GM21737 (cell line): ENCODE data around the gene EPC2.

ENCODE experiments used
- ATAC-seq: cut with Tn5 transposase; IDR thresholded peaks from one replicate; pipeline ENCODE4 v1.9.1; 2021; ENCODE audit warnings: mild to moderate bottlenecking, moderate library complexity; ENCODE audit not compliant: unreplicated experiment

Gene EPC2, protein sequence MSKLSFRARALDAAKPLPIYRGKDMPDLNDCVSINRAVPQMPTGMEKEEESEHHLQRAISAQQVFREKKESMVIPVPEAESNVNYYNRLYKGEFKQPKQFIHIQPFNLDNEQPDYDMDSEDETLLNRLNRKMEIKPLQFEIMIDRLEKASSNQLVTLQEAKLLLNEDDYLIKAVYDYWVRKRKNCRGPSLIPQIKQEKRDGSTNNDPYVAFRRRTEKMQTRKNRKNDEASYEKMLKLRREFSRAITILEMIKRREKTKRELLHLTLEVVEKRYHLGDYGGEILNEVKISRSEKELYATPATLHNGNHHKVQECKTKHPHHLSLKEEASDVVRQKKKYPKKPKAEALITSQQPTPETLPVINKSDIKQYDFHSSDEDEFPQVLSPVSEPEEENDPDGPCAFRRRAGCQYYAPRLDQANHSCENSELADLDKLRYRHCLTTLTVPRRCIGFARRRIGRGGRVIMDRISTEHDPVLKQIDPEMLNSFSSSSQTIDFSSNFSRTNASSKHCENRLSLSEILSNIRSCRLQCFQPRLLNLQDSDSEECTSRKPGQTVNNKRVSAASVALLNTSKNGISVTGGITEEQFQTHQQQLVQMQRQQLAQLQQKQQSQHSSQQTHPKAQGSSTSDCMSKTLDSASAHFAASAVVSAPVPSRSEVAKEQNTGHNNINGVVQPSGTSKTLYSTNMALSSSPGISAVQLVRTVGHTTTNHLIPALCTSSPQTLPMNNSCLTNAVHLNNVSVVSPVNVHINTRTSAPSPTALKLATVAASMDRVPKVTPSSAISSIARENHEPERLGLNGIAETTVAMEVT

DNA sequence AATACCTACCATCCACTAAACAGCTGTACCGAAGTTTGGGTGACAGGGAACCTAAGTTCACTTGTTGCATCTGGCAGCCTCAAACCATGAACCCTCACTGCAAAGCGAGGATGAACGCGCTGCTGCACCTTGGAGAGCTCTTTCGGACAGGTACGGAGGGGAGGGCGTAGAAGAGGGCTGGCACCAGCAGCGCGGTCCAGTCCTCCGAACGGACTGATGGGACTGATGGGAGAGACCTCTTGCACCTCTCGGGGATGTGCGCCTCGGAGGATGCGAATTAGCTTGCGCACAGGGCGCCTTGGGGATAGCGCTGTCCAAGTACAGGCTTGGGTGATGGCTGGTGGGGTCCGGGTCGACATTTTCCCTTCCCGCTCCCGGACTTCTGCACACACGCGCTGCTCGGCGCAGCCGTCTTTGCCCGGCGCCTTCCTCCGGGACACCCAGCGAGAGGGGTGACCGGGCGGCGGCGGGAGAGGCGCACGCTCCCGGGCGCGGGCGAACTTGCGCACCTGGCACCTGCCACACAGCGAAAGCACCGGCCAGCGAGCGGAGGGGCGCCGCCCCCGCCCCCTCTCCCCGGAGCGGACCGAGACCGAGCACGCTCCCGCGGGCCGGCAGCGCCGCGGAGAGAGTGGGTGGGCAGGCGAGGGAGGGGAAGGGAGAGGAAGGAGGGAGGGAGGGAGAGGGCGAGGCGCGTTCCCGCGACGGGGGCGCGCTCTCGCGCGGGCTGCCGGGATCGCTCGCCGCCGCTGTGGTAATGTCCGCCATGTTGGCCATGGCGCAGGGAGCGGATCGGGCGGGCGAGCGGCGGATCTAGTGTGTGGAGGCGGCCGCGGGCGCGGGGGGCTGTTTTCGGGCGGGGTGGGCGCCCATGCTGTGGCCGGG lies at the start of gene EPC2:
TSS of gene EPC2 (plus strand) at position 754 of the 885 bp plus-strand sequence. CDS start 267 bp downstream, outside the sequence.
- ATAC-seq = peak; percentile 57

DNA sequence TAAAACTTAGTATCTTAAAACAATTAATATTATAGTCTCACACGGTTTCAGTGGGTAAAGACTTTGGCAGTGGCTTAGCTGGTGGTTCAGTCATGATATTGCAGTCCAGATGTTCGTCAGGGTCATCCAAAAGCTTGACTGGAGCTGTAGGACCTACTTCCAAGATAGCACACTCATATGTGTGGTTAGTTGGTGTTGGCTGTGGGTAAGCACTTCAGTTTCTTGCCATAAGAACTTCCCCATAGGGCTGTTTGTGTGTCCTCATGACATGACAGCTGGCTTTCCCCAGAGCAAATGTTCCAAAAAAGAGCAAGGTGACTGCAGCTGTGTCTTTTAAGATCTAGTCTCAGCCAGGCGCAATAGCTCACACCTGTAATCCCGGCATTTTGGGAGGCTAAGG lies 48.5 kb upstream of the EPC2 start:
- ATAC-seq = no peak

DNA sequence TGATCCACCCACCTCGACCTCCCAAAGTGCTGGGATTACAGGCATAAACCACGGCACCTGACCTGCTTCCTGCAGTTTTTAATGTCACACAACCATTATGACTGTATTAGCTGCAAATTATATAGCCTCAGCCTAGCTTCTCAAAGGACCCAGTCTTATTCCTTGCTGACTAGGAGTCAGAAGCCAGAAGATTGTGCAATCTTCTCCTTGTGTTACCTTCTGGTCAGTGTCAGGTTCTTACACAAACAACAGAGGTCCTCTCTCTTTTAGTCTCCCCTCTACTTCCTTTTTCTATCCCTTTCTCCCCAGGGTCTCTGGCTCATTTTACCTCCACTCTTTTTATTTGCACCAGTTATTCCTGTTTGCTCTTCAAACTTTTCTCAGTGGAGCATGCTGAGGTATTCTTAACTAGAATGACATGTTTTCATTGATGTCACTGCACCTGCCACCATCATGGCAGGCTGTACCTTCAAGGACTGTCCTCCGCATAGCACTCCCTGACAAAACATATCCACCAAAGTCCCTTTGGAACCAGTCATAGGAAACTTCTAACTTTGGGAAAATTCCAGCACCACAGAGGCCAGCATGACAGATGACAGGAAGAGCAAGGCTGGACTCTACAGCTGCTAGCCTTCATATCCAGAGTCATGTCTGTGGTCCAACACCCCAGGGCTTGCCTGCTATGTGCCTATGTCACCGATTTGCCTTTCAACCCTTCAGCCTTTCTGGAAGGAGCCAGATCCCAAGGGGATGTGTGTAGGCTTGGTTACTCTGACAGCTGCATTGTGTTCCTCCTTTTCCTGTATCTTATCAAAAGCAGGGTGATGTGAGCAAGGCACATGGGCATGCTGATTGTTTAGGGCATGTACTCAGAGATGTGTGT lies 45.2 kb upstream of the EPC2 start:
- no peak for ATAC-seq

DNA sequence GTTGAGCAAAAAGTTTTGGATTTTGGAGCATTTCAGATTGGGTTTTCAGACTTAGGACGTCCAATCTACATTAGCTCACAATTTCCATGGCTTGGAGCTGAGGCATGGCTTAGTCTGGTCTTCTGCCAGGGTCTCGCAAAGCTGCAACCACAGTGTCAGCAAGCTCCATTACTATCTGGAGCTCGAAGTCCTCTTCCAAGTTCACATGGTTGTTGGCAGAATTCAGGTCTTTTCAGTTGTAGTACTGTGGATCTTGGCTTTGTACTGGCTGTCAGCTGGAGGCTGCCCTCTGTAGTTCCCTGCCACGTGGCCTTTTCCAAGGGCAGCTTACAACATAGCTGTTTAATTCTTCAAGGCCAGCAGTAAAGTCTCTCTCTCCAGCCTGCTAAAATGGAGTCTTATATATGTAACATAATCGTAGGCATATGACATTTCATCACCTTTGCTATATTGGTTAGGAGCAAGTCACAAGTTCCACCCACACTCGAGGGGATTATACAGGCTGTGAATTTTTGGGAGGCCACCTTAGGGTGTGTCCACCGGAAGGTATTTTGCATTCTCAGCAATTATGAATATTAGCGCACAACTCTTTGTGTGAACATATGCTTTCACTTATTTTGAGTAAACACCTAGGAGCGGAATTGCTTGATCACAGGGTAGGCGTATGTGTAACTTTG lies 41.5 kb upstream of the EPC2 start:
- ATAC-seq = no peak

DNA sequence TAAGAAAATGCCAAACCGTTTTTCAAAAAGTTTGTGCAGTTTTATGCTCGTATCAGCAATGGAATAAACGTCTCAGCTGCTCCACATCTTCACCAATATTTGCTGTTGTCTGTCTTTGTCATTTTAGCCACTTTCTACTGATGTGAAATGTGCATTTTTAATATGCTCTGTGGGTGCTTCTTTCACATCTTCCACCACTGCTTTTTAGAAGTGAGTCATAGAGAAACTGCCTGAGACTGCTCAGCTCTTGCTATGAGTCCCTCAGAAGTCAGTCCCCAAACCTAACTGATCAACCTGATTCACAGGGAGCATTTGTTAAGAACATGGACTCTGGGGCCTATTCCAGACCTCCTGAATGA lies 41.0 kb upstream of the EPC2 start:
- peak; percentile 98 for ATAC-seq

DNA sequence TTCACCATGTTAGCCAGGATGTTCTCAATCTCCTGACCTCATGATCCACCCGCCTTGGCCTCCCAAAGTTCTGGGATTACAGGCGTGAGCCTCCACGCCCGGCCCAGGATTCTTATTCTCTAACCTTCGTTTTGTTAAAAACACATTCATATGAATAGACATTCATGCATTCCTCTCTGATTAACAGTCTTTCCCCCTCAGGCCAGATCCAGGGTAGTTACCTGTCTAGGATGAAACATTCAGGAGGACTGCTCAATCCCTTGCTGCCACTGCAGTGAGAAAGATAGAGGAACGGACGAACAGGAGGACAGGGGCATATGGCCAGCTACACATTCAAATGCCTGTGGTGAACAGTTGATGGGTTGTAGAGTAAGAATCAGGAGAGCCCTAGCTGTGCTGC lies 39.6 kb upstream of the EPC2 start:
- ATAC-seq = no peak

DNA sequence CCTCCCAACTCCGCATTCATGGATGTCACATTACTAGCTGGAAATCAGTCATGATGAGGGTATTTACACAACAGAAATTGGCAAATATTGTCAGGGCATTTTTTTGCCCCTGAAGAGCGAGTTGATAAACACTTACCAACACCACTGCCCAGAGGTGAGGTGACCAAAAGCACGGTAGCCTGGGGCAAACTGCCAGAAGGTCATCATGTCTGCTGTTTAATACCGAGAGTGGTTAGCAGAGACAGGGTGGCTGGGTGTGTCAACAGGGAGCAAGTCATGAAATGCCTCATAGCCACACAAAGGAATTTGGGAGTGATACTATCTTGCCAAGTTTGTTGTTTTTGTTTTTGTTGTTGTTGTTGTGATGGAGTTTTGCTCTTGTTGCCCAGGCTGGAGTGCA lies 37.0 kb upstream of the EPC2 start:
- no peak for ATAC-seq

DNA sequence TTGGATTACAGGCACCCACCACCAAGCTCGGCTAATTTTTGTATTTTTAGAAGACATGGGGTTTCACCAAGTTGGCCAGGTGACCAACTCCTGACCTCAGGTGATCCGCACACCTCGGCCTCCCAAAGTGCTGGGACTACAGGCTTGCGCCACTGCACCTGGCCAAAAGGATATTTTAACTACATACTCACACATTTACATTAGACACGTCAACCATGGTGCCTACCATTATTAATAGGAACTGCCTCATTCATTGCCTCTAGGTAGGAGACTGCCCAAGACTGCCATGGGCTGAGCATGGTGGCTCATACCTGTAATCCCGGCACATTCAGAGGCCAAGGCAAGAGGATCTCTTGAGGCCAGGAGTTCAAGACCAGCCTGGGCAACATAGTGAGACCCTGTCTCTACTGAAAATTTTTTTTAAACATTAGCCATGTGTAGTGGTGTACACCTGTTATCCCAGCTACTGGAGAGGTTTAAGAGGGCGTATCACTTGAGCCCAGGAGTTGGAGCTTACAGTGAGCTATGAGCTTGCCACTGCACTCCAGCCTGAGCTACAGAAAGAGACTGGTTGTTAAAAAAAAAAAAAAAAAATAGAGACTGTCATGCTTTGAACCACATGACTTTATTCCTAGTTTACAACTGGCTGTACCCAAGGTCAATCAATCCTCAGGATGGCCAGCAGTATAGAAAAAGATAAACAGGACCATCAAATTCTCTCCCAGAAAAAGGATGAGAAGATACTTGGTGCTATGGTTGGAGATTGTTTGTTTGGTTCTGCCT lies 31.1 kb upstream of the EPC2 start:
- no peak for ATAC-seq

DNA sequence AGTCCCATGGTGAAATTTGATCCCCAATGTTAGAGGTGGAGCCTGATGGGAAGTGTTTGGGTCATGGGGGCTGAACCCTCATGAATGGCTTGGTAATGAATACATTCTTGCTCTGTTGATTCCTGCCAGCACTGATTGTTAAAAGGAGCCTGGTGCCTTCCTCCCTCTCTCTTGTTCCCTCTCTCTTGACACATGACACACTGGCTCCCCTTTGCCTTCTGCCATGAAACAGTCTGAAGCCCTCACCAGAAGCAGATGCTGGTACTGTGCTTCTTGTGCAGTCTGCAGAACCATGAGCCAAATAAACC lies 30.6 kb upstream of the EPC2 start:
- no peak for ATAC-seq

DNA sequence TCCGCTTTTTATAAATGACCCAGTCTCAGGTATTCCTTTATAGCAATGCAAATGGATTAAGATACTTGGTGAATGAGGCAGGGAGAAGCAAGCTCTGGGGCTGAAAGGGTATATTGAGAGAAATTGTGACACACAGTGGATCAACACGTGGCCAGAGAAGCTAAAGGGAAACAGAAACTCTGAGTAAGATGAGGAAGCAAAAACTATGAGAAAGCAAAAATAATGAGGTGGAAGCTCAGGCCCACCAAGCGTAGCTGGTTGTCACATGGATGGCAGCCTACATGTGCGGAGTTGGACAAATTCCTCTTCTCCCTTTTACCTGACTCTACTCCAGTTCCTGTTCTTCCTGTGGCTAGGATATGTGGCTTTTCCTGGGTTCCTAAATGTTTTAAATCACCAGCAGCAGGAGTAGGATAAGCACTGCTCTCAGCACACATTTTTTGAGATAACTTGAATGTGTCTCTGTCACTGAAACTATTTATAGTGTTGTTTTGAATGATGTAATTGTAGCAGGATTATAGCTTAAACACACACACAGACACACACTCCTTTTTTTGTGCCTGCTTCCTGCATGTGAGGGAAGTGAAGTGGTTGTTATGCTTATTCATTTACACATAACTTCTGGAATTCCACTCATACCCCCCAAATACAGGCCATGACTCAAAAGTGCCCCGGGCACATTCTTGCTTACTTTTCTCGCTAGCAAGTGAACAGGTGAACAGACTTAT lies 30.1 kb upstream of the EPC2 start:
- peak; percentile 92 for ATAC-seq

DNA sequence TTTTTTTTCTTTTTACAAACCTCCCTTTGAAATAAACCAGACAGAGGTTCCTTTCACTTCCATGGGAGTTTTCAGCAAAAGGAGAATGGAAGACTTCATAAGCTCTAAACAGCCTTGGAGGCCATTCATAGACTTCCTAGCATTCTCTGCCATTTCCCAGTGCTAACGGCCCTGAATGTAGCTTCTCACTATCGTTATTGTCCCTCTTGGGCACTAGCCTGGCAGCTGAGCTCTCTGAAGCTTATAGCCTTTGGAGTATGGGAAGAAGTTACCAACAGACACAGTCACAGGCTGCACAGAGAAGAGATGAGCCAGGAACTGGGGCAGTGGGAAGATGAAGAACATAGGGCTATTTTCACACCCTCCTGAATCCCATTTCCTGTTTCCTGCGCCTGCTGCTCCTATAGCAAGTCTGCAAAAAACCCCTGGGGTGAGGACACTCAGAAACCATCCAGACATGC lies 29.1 kb upstream of the EPC2 start:
- ATAC-seq = no peak

DNA sequence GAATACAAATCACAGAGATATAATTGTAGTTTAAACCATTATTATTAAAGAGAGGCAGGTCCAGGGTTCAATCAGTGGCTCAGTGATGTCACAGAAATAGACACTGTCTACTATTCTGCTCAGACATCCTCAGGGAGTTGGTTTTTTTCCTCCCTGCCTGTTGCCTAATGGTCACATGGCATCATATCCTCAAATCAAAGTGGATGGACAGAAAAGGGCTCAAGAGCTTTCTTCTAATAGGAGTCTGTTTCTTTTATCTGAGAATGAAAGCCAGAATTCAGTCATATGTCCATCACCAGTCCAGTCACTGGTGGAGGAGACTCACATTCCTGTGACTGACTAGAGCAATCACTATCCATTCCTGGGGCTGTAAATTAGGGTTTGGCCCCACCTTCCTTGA lies 27.9 kb upstream of the EPC2 start:
- ATAC-seq = no peak

DNA sequence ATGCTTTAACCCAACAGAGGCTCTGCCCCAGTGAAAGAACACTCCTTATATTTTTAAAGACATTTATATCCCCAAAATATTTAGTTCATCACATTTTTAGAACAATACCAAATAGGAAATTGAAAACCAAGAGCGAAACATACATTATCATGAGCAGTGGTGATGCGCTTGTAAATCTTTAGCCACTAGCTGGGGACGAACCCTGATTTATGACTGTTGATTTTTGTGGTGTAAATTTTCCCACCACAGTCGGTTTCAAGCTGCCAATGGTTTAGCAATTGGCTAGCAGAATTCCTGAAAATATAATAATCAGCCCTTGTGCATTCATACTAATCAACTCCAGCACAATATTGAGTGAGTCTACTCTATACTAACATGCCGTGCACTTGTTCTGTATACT lies 27.3 kb upstream of the EPC2 start:
- ATAC-seq = no peak

DNA sequence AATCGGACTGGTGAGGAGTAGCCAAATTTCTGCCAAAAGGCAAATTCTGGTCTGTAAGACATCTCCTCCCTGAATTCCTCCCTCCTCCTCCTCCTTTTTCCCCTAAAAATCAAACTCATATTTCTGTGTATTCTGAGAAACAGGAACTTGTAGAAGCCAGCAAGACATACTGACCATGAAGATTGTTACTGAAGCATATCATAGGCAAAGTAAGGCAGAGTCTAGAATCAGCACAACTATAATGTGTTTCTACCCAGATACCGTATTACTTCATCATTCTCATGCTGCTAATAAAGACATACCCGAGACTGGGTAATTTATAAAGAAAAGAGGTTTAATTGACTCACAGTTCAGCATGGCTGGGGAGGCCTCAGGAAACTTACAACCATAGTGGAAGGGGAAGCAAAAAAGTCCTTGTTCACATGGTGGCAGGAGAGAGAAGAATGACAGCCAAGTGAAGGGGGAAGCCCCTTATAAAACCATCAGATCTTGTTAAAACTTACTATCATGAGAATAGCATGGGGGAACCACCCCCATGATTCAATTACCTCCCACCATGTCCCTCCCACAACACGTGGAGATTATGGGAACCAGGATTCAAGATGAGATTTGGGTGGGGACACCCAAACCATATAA lies 24.9 kb upstream of the EPC2 start:
- ATAC-seq = no peak

DNA sequence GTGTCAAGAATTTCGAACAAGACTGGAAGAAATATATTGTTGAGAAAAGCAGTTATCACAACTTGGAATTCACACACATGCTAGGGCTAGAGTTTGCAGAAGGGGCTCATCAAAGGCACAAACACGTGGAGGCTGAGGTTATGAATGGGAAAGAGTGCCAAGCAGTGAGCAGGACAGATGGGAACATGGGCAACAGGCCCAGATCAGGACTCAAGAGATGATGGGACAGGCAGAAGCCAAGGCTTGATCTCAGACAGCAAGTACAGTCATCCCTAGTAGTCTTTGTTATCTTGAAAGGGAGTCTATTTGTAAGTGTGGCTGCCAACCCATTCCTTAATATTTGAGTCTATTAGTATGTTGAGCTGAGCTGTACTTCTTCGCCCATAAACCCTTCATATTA lies 22.2 kb upstream of the EPC2 start:
- ATAC-seq = no peak

DNA sequence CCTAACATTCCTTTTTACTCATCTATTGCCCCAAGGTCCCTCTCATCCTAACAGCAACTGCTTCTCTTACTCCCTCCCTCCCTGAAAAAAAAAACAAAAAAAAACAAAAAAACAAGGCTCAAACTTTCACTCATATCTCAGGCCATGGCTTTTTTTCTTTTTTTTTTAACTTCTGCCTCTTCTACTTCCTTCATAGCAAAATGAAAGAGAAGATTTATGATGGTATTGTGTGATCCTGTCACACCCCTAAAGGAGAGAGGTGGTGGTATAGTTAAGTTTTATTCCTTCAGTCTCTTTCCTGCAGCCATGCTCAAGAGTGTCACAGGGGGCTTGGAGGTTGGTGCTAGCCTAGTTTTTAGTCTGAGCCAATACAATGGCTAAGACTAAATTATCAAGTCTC lies 21.5 kb upstream of the EPC2 start:
- no peak for ATAC-seq

DNA sequence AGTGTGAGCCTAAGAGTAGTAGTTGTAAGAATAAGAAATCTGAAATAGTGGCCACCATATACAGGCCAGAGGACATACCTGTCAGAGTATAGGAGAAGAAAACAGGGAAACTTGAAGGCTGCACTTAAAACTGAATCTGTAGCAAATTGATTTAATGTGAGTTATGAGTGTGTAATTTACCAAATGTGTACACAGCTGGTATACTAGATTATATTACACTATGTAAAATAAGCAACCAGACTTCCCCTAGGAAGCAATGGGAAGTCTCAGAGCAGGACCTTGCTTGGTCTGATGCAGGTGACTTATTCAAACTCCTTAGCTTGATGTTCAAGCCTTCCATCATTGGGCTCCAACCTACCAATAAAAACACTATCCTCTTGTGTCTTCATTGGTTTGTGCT lies 17.3 kb upstream of the EPC2 start:
- no peak for ATAC-seq

DNA sequence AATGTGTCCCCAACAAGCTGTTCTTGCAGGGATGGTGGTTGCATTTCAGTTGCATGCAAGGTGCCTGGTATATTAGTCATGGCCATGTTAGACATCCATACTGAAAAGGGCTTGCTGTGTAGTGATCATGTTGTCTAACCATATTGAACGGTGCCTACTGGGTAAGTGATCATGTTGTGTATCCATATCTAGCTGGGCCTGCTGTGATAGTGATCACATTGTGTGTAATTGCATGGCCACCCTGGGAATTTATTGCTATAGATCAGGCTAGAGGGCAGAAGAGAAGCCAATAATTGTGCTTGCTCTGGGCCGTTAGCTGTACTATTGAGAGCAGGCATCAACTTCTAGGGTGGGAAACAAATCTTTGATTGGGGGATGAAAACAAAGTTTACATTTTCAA lies 9.8 kb upstream of the EPC2 start:
- ATAC-seq = no peak
